Measurements from ENCODE around the gene IMPDH2.

Gene IMPDH2

DNA sequence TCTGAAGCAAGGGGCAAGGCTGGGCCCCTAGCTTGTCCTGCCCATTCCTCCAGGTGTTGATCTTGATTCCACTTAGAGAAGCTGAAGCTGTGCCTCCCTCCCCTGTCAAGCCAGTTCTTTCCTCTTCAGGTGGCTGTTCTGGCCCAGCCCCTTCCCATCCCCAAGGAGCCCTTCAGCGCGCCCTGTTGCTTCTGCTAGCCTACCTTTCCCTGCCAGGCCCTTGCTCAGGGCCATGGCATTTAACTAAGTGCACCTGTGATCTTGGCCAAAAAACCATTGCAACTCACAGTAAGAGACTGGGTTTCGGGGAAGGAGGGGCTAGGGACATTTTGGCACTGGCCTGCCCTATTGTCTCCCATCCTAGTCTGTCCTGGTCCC, 23.9 kb downstream of the IMPDH2 start:
- no peak for DNase-seq

DNA sequence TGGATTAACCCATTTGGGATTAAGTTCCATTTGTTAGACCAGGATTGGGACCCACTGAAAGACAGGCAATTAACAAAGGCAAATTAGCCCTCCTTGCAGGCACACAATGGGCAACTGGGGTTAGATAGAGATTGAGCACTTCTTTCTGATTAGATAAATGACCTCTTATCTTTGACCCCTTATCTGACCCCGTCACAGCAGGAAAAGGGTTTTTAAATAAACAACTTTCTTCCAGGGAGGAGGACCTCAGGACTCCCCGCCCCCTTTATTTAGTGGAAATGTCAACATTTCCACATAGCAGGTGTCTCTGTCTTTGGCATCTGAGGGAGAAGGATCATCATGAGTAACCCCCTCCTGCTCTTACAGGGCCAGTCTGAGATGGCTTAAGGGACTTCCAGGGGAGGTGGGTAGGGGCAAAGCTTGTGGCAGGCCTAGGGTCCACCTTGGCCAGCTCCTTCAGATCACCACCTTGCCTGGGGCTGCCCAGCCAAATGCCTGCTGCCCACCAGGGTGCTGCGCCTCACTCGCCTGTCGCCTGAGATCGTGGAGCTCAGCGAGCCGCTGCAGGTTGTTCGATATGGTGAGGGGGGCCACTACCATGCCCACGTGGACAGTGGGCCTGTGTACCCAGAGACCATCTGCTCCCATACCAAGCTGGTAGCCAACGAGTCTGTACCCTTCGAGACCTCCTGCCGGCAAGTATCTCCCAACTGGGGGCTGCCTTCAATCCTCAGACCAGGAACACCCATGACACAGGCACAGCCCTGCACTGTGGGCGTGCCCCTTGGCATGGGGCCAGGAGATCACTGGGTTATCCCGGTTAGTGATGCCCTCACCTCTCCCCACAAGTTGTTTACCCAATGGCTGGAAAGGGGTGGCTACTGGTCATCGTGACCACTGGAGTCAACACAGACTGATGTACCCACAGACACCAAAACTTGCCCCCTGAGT, 24.6 kb downstream of the IMPDH2 start:
- no peak for DNase-seq

DNA sequence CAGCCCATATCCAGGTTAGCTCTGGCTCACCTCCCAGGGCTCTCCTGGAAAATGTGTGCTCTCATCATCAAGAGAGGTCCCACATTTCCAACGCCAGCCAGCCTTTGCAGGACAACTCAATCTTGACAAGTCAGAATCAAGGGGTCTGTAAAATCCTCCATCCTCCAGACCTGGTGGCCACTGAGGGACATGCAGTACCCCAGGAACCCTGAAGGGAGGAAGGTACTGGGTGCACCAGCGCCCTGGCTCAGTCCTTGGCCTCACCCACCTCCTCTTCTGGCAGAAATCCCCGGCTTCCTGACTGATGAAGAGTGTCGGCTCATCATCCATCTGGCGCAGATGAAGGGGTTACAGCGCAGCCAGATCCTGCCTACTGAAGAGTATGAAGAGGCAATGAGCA, 28.0 kb downstream of the IMPDH2 start:
- DNase-seq = no peak

DNA sequence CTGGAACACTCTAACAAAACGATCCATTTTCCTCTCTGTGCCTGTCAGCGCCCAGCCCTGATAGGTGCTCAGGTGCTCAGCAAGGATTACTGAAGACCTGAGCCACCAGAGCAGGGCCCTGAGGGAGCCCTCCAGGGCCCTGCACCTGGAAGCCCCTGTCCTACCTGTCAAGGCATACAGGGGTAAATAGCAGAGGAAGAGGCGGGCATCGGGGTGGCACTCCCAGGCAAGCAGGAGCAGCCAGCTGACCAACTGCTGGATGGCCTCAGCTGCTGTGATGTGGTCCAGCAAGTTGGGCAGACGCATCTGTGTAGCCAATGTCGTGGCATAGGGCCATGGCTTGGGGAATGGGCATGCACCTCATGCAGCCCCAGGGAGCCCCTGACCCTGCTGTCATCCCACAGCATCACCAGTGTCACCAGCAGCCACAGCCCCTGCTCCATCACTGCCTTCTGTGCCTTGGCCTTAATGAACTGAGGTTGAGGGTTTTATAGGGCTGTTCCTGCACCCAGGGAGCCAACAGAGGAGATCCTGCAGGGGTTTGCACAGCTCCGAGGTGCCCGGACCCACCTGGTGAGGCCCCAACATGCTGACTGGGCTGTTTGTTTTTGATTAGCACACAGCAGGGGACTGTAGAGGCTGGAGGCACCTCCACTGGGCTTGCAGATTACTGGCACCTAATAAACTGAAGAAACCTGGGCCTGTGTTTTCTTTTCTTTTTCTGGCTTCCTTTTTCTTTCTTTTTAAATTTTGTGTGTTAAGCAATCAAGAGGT, 29.9 kb downstream of the IMPDH2 start:
- DNase-seq = no peak

DNA sequence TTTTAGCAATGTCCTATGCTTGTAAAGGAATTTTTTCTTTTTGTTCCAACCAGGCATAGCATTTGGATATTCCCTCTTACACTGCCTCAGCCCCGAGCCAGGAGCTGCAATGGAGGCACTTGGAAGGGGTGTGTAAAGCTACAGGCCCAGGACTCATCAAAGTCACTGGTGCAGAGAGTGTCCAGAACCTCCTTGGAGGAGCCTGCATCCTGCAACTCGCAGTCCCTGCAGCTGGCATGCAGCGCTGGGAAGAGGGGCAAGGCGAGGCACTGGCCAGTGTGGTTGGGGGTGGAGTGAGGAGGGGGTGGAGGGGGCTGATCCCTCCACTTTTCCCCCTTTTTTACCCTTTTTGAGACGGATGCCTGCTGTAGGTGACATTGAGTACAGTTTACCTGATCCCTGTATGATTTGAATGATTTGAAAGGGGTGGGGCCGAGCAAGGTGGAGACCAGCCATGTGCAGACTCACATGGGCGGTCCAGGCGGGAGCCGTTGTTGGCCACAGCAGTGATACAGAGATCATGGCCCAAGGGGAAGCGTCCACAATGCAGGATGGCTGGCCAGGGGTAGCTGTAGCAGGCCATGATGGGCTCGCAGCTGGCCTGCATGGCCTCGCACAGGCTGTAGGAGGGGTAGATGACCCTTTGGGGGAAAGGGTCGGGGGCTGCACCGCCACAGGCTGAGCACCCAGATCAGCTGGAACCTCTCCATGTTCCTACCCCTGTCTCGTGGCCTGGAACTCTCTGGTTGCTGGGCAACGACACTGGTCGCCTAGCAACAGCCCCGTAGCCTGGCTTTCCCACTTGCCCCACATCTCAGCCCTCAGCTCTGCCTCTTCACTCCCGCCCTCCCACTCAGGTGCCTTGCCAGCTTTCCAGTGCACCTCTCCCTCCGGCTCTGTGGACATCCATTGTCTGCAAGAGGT, 31.2 kb downstream of the IMPDH2 start:
- no peak for DNase-seq

DNA sequence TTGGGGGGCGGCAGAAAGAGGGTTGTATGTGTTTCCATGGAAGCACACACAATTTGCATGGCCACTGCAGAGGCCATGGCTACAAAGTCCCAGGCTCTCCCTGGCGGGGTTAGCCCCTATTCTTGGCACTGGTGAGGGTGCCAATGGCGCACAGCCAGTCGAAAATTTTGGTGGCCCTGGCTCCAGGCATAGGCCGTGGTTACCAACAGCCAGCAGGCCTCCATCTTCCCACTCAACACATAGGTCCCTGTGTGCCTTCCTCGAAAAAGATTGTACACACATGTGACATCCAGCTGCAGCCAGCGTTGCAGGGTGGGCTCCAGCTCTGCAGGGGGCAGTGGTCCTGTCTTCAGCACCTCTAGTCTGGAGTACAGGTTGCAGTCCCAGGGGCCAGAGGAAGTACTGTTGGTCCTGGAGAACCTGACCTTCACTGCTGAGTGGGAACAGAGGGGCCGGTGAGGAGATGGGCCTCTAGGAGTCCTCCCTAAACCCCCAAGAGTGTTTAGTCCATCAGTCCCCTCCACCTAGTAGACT, 32.0 kb downstream of the IMPDH2 start:
- no peak for DNase-seq

DNA sequence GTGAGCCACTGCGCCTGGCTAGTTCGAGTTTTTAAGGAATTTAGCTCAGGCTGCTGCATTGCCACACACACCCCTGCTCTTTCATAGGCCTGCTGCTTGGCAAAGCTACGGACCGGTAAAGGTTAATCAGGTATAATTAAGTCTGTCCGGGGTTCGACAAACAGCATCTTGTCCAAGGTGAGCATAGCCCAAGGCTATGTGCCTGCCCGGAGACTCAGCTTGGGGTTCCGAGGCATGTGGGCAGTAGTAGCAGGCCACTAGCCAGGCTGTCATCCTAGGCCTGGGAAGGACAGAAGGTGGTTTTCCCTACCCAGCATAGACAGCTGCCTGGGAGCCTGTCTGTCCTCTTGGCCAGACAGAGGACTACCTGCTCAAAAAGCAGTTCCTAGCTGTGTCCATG, 32.6 kb downstream of the IMPDH2 start:
- DNase-seq = no peak

DNA sequence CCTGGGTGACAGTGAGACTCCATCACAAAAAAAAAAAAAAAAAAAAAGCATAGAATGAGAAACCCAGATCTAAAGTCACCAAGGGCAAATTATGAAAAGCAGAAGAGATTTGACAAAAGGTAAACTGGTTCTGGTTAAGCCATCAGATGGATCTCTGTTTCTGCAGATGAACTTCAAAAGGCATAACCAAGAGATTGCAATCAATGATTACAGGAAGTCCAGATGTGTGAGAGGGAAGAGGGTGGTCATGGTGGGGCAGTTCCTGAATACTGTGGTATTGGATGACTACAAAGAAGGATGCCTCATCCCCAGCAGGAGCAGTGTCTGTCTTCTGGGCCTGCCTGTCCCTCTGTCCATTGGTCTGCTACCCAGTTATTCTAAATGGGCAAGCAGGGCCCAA, 35.4 kb downstream of the IMPDH2 start:
- no peak for DNase-seq

DNA sequence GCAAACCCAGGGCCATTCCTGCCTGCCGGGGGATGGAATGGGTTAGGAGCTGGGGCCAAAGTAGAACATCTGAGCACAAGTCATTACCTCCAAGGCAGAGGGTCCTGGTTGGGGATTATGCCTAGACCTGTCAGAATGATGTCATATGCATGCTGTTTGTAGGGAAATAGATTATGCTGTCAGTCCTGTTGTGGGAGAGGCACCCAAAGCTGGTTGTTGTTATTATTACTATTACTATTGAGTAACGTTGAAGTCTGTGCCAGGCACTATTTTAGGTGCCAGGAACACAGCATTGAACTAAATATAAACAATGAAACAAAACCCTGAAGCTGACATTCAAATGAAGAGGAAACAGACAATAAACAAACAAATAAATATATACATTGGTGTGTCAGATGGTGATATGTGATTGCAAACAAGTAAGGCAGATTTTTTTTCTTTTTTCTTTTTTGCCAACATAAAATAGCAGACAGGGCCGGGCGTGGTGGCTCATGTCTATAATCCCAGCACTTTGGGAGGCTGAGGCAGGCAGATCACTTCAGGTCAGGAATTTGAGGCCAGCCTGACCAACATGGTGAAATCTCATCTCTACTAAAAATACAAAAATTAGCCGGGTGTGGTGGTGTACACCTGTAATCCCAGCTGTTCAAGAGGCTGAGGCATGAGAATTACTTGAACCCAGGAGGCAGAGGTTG, 37.2 kb downstream of the IMPDH2 start:
- no peak for DNase-seq

DNA sequence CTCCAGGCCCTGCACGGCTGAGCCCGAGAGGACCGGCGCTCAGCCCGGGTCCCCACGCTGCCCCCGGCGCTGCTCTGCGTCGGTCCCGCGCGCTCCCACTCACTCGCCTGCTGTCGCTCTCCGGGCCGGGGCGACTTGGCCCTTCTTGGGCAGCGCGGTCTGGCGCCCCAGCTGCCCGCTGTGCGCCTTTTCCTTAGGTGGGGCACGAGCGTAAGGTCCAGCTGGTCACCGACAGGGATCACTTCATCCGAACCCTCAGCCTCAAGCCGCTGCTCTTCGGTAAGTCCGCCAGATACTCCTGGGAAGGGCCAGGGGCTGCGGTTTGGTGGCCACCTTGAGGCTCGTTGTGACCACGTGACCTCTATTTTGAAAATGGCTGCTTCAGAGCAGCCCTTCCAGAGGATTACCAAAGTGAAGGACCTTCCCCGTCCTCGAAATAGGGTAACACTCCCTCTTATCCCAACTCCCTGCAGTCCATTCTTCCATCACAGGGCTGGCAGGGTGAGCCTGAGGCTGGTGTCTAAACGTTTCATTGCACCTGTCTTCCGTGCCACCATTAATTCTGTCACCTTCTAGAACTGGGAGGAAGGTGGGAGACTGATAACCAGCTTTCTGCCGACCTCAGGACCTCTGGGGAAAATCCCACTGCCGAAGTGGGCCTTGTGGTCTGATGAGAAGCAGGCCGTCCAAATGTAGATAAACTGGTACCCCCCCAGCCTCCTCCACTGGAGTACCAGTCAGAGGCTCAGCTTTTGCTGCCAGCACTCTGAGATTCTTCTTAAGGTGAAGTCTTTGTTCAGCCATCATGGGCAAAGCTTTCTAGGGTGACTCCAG, 38.3 kb downstream of the IMPDH2 start:
- DNase-seq = peak in 1 of 2 experiments; percentile 10

DNA sequence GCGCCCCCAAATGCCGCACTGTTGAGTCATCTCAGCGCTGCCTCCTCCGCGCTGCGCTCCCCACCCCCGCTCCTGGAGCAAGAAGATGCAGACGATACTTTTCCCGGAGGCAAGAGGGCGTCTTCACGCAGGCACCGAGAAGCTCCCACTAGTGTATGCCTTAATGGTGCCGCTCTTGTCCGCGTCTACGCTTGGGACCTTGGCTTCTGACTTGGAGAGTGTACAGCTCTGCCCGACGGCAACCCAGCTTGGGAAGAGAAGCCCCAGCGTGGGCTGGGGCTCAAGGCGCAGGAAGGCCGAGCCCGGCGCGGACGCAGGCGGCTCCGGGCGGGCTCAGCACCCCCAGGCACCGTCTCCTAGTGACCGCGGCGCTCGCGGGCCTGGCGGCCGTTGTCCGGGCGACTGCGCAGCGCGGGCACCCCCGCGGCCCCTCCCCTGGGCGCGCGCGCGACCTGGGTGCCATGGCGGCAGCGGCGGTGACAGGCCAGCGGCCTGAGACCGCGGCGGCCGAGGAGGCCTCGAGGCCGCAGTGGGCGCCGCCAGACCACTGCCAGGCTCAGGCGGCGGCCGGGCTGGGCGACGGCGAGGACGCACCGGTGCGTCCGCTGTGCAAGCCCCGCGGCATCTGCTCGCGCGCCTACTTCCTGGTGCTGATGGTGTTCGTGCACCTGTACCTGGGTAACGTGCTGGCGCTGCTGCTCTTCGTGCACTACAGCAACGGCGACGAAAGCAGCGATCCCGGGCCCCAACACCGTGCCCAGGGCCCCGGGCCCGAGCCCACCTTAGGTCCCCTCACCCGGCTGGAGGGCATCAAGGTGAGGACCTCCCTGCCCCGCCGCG, 39.2 kb downstream of the IMPDH2 start, which contains the start of gene P4HTM:
P4HTM (plus strand) TSS at position 446 of the 840 bp plus-strand sequence; CDS start at position 462, 16 bp downstream.
- peak; percentile 82 to 90 for DNase-seq

DNA sequence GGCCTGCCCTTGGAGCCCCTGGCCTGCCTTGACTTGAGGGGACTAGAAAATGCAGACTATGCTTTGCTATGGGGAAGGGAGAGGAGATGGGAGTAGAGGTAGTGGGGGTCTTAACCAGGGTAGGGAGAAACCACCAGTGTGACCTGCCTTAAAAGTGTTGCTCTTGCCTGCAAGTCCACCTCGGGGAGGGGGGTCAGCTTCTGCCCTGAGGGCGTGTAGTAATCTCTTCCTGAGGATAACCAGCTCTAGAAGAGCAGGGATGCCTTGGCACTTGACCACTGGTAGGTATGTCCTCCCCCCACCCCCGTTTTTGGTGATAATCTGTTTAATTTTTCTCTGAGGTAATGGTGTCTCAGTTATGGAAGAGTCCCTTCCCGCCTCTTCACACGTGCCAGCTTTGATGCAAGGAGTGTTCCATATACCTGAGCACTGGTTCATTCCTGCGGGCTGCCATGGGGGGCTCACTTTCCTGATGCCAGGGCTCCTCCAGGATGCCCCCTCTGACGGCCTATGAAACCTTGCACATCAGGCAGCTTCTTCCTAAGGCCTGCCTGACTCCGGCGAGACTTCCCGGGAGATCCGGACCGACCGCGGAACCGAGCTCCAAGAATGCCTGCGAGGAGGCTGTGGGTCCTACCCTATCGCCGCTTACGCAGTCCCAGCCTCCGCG, 39.9 kb downstream of the IMPDH2 start:
- DNase-seq = no peak

DNA sequence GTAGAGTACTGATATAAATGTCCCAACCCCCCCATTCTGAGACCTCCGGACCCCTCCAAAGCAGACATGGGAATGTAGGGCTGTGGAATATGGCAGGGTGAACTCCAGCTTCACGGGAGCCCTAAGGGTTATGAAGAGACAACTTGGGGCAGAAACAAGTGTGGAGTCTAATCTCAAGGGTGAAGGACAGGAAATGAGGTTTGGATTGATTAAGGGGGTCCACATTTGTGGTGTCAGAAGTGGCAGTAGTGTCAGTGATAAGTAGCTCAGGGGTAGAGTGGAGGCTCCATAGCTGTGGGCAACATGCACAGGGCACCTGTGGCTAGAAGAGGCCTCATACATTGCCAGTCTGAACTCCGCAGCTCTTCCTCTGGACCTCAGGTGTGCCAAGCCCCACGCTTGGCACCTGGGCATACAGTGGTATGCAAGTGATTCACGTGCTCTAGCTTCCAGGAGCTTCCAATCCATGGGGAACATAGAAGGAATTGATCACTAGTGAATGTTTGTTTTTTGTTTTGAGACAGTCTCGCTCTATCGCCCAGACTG, 43.3 kb downstream of the IMPDH2 start:
- no peak for DNase-seq

DNA sequence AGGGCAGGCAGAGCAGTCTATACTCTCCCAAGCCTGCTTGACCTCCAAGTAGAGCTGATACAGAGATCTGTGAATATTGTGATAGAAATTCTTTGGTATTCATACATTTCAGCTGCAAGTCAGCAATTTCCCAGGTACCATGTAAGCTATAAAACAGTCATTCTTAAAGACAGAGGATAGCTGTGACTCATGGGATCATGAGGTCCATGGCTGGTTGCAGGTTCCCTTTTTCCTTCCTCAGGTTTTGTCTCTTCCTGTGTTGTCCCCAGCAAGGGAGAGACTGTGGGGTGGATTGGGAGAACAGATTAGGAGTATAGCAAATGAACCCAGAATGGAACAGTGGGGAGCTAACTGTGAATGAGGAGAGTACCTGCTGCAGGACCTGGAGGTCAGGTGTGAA, 44.5 kb downstream of the IMPDH2 start:
- no peak for DNase-seq

DNA sequence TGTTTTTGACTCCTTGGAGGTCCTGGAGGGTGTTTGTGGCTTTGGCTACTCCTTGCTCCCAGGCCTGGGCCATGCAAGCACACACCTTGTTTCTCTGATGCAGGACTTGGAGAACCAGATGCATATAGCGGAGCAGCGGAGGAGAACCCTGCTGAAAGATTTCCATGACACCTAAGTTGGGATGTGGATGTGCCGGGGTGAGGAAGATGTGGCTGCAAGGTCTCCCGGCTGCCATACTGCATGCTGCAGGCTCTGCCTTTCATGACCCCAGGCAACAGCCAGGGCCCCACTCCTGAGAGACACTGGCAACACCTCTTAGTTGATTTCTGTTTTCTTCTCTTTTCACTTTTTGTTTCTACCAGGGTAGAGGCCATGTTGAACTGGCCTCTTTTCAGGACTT, 46.1 kb downstream of the IMPDH2 start:
- DNase-seq = no peak

DNA sequence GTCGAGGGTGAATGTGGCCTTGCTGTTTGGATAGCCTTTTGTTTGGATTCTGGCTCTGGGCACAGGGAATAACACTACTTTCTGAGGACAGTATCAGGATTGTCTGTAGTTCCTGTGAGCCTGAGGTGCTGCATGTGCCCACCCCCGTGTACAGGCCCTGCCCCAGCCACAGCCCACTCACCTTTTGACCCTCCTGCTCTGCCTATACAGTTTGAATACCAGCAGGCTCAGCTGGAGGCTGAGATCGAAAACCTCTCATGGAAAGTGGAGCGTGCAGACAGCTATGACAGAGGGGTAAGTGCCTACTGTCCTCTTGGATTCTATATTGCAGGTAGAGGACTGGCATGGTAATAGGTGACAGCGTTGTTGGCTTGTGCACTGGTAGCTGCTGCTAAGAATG, 46.5 kb downstream of the IMPDH2 start:
- DNase-seq = no peak

DNA sequence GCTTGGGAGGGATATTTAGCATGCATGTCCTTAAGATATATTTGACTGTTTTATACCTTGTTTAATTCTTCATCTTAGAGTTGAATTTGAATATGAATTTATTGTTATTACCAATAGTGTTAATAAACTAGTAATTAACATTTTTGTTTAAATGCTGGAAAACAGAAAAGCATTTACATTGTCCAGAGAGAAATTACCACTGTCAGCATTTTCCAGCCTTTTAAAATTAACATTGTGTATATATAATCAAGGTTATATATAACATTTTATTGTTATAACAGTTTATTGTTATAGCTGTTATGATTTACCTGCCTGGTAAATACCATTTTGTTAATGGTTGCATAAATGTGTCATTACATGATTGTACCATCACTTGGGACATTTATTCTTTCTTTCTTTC, 47.2 kb downstream of the IMPDH2 start:
- no peak for DNase-seq

DNA sequence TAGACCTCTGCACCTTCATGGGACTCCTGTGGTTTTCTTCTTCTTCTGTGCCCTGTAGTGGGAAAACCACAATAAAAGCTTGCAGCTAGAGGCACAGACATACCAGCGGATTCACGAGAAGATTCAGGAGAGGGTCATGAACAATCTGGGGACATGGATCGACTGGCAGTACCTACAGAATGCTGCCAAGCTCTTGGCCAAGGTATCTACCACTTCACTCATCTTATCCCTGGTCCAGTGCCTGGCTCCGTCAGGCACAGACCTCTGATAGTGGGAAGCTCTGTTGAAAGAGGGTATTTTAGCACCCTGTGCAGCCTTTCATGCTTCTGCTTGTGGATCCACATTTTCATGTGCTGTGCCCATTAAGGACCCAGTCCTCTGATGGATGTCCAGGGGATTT, 48.9 kb downstream of the IMPDH2 start:
- DNase-seq = no peak

DNA sequence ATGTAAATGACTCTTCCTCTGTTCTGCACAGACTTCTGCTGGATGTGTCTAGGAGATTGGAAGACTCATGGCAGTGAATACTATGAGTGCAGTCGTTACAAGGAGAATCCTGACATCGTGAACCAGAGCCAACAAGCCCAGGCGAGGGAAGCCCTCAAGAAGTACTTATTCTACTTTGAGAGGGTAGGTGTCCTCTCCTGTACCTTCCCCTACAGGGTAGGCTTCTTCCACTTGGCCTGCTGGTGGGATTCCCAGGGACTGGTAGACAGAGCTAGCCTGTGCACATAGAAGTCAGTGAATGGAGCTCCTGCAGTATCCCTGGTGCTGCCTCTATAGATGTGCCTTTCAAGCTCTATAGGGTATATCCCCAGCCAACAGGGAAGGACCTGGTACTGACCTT, 49.7 kb downstream of the IMPDH2 start:
- DNase-seq = no peak

Measured in stimulated activated CD4-positive, alpha-beta T cell treated with anti-CD3 and anti-CD28 coated beads, Interleukin-4, amount 100 ng/mL, for 4 hours (primary cell).